KOPT-K1 (cell line): Measurements from ENCODE around the gene PCOLCE2.

Experiments
- H3K27ac ChIP-seq: fragments of 200-600 bp; sonication (generic); 2 replicates; pipeline ENCODE4 v1.5.1; 2016; ENCODE audit warnings: antibody characterized with exemption, mild to moderate bottlenecking, low read depth, low read length; ENCODE audit not compliant: poor library complexity, severe bottlenecking
- H3K36me3 ChIP-seq: fragments of 200-600 bp; sonication (generic); 2 replicates; pipeline ENCODE4 v1.5.1; 2017; ENCODE audit warnings: antibody characterized with exemption, mild to moderate bottlenecking, low read length, moderate library complexity; ENCODE audit not compliant: insufficient read depth
- H3K9me3 ChIP-seq: fragments of 200-600 bp; sonication (generic); 2 replicates; pipeline ENCODE4 v1.5.1; 2017; ENCODE audit warnings: antibody characterized with exemption, low read length, mild to moderate bottlenecking; ENCODE audit not compliant: insufficient read depth, poor library complexity, severe bottlenecking

Gene PCOLCE2

DNA sequence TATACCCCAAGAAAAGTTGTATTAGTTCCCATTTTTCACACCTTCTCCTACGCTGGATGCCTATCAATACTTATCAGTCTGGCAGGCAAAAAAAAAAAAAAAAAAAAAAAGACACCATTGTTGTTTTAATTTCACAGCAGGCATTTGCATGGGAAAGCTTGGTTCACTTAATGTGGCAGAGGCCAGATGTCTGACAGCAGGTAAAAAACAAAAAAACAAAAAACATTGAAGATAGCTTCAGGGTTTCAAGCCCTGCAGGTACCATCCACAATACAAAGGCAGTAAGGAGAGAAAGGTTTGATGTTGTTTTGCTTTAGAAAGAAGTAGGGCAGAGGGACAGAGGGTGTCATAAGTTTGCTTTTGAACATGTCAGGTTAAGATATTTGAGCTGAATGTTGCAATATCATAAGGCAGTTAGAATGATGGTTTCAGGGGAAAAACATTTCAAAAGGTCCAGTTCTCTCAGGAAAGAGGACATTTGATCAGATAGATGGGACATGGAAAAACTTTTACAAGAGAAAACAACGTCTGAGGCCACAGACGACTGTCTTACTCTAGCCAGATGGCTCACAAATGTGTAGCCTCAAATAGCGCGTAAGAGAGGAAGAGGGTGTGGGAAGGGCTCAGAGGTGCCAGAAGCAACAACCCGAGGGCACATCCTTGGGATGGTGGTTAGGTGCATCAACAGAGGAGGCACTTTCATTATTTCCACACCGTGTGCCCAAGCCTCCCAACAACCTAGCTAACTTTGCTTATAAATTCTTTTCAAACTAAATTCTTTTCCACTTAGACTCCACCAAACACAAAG lies 25.7 kb downstream of the PCOLCE2 start:
- Histone ChIP-seq H3K36me3 (no peaks in the 10 kb centered on the region), H3K9me3 (no peaks in the 10 kb centered on the region), H3K27ac (peak overlapping the region; percentile 21)

- H3K9me3 ChIP-seq, result no peaks in the 10 kb centered on the region
- H3K36me3 ChIP-seq, result no peaks in the 10 kb centered on the region
- no peak overlapping the region for H3K27ac ChIP-seq
Measured at GRCh38 chr3:142861926-142862325, 27.0 kb downstream of the PCOLCE2 start.

GRCh38 chr3:142858043-142858442 lies 30.8 kb downstream of the PCOLCE2 start:
- H3K9me3 ChIP-seq, result no peaks in the 10 kb centered on the region
- H3K27ac ChIP-seq, result no peak overlapping the region

DNA sequence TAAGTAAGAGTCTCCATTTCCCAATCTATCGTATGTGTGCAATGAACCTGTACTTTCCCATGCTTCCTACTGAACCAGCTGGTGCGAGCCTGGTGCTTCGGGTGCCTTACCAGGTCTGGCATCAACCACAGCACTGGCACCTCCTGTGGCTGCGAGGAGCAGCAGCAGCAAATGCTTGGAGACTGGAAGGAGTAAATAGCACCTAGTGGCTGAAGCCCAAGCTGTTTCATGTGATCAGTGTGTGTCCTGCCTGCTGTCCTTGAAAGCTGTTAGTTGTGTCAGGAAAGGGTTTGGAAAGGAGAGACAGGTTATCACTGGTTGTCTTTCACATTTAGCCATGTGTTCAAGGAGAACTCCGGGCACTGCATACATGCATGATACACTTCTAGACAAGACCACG lies 31.8 kb downstream of the PCOLCE2 start:
- no peak overlapping the region for H3K27ac ChIP-seq

More at GRCh38 chr3:142858043-142858442, 30.8 kb downstream of the PCOLCE2 start:
- H3K36me3 ChIP-seq, result no peaks in the 10 kb centered on the region

GRCh38 chr3:142853270-142854168 lies 35.4 kb downstream of the PCOLCE2 start:
- H3K27ac ChIP-seq, result no peak overlapping the region
- no peaks in the 10 kb centered on the region for H3K36me3 ChIP-seq
- H3K9me3 ChIP-seq, result no peaks in the 10 kb centered on the region

More for the DNA sequence above, 31.8 kb downstream of the PCOLCE2 start:
- H3K36me3 ChIP-seq, result no peaks in the 10 kb centered on the region
- no peaks in the 10 kb centered on the region for H3K9me3 ChIP-seq

- Histone ChIP-seq H3K9me3 (no peaks in the 10 kb centered on the region), H3K36me3 (no peaks in the 10 kb centered on the region), H3K27ac (no peak overlapping the region)
Measured at GRCh38 chr3:142852009-142852408, 36.9 kb downstream of the PCOLCE2 start.

DNA sequence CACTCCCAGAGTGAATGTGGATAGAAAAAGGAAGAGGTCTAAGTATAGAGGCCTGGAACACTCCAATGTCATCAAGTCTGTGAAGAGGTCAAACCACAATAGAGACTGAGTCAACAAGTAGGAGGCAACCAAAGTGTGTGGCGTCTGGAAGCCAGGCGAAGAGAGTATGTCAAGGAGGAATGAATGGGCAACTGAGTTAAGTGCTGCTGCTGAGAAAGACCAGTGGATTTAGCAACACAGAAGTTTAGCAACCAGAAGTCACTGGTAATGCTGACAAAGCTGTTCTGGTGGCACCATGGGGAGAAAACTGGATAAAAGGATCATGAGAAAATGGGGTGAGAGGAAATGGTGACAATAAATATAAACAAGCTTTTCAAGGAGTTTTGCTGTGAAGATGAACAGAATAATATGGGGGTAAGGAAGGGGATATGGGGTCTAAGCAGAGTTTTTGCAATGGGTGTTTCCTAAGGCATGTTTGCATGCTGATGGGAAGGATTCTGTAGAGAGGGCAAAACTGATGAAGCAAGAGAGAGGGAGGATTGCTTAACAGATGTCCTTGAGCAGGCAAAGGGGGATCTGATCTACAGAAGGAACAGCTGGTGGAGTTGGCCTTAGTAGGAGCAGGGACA lies 38.4 kb downstream of the PCOLCE2 start:
- no peaks in the 10 kb centered on the region for H3K9me3 ChIP-seq
- no peak overlapping the region for H3K27ac ChIP-seq
- no peaks in the 10 kb centered on the region for H3K36me3 ChIP-seq

GRCh38 chr3:142849148-142849547 lies 39.7 kb downstream of the PCOLCE2 start:
- Histone ChIP-seq H3K9me3 (no peaks in the 10 kb centered on the region), H3K36me3 (no peaks in the 10 kb centered on the region), H3K27ac (no peak overlapping the region)

- Histone ChIP-seq H3K27ac (no peak overlapping the region), H3K9me3 (no peaks in the 10 kb centered on the region), H3K36me3 (no peaks in the 10 kb centered on the region)
Measured at GRCh38 chr3:142846779-142847577, 41.9 kb downstream of the PCOLCE2 start.

DNA sequence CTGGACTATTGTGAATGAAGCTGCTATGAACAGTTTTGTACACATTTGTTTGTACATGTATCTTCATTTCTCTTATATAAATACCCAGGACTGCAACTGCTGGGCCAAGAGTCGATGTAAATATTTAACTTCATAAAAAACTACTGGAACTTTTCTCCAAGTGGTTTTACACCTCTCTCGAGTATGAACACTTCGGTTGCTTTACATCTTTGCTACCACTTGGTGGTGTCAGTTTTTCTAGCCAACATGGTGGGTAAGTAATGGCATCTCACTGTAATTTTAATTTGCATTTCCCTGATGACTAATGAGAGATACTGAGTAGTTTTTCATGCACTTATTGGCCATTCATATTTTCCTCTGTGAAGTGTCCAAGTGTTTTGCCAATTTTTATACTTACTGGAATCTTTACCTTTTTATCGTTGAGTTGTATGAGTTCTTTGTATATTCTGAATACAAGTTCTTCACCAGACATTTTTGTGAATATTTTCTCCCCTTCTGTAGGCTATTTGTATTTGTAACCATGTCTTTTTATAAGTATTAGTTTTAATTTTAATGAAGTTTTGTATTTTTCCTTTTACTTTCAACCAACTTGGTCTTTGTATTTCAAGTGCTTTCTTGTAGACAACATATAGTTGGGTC lies 44.4 kb downstream of the PCOLCE2 start:
- H3K36me3 ChIP-seq, result no peaks in the 10 kb centered on the region

DNA sequence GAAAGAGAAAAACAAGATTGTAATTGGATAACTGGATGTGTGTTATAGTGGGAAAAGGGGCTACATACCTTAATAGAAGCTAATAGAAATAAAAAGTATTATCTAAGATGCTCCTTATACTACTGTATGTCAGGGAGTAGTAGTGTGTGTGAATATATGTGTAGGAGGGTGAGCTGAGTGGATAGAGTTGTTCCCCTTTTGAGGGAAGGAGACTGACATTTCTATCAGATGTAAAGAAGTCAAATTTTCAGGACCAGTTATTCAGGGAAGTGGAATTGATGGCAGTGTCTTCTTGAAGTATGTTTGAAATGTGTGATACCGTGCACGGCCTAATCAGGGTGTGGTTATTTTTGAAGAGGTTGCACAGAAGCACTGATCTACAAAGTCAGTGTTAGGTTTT lies 49.1 kb downstream of the PCOLCE2 start:
- Histone ChIP-seq H3K27ac (no peak overlapping the region), H3K36me3 (no peaks in the 10 kb centered on the region), H3K9me3 (no peaks in the 10 kb centered on the region)

More for the DNA sequence above, 44.4 kb downstream of the PCOLCE2 start:
- Histone ChIP-seq H3K27ac (no peak overlapping the region), H3K9me3 (no peaks in the 10 kb centered on the region)

DNA sequence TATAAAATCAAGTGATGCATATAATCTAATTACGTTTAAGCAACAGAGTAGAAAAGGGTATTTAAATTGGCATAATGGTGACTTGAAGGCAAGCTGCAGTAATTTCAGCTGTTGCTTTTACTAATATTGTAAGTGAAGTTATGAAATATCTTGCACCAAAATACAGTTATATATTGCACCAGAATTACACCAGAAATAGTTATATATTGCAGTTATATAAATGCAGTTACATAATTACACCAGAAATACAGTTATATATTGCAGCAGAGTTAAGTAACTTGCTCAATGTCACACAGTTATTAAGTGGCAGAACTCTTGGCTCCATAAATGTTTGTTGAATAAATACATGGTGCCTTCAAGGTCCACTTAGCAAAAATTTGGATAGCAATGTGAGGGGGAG lies 51.4 kb downstream of the PCOLCE2 start:
- Histone ChIP-seq H3K27ac (no peak overlapping the region), H3K36me3 (no peaks in the 10 kb centered on the region), H3K9me3 (no peaks in the 10 kb centered on the region)

GRCh38 chr3:142828703-142829305 lies 60.1 kb downstream of the PCOLCE2 start:
- Histone ChIP-seq H3K27ac (no peak overlapping the region), H3K36me3 (no peaks in the 10 kb centered on the region)

DNA sequence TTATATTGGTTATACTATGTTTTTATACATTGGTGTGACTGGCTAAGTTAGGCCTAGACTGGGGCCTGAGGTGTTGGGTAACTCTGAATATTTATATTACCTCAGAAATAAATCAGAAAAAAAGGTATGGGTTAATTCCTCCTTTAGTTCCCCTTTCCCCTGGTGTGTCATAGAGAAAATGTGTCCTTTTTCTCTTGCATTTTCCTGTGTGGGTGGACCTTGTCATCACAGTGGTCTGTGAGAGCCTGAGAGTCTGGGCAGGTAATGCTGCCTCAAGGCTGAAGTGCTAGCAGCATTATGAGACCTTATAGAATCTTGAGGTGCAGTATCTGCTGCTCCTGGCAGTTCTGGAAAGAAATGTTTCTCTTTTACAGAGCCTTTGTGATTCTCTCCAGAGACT lies 69.7 kb downstream of the PCOLCE2 start:
- H3K36me3 ChIP-seq, result no peaks in the 10 kb centered on the region
- no peaks in the 10 kb centered on the region for H3K9me3 ChIP-seq
- no peak overlapping the region for H3K27ac ChIP-seq

More at GRCh38 chr3:142828703-142829305, 60.1 kb downstream of the PCOLCE2 start:
- no peaks in the 10 kb centered on the region for H3K9me3 ChIP-seq
